ENCODE measurements around the gene SOS1.
"Not testable (repeated sequence)": the region's sequence is repeated elsewhere in the genome, so short reads cannot be mapped to it uniquely, and the experiment has no call there.

The SOS1 gene

DNA sequence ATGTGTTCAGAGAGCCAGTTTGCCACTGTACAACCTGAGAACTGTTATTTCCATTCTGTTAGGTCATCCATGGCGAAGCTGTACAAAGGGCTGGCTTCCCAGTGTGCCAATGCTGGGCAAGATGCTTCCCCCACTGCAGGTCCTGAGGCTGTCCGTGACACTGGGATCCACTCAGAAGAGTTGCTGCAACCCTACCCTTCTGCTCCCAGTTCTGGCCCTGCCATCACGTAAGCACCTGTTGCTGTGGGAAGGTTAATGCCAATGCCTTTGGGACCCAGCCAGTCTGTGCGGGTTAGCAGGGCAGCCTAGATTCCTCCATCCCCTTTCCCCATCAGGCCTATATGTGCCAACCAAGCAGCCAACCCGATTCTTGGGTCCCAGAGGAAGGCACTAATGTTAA is 162.9 kb downstream of the SOS1 start:
- no peak for DNase-seq
- in situ Hi-C loops (cut with HindIII; ENCODE audit: low pct_ligation_motif_present, low pct_unique_long_range_greater_than_20kb, low sequenced_read_pairs): no loop called here

- in situ Hi-C loops (cut with HindIII; ENCODE audit: low pct_ligation_motif_present, low pct_unique_long_range_greater_than_20kb, low sequenced_read_pairs): no loop called here
These were observed 169.1 kb downstream of the SOS1 start for GRCh38 chr2:38951766-38952165.

DNA sequence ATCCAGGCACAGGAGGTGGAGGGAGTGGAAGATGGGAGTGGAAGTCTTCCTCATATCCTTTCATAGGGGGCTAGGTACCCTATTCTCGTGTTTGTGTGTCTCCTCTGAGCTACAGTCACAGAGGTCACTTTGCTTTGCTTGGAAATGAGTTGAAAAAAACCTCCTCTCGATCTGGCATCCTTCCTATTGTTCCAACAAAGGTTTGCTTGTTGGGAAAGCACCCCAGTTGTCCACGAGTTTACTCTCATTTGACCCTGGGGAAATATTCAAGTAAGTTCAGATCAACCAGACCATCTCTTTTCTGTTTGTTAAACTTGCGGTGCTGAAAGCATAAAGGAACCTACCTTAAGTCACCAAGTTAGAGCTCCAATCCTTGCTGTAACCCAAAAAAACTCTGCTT is 171.9 kb downstream of the SOS1 start:
- DNase-seq: no peak
- in situ Hi-C loops (cut with HindIII; ENCODE audit: low pct_ligation_motif_present, low pct_unique_long_range_greater_than_20kb, low sequenced_read_pairs): no loop called here

More at GRCh38 chr2:38951766-38952165, 169.1 kb downstream of the SOS1 start:
- no peak for DNase-seq

GRCh38 chr2:38948387-38948882 is 172.4 kb downstream of the SOS1 start:
- in situ Hi-C loops (cut with HindIII; ENCODE audit: low pct_ligation_motif_present, low pct_unique_long_range_greater_than_20kb, low sequenced_read_pairs): no loop called here
- no peak for DNase-seq

DNA sequence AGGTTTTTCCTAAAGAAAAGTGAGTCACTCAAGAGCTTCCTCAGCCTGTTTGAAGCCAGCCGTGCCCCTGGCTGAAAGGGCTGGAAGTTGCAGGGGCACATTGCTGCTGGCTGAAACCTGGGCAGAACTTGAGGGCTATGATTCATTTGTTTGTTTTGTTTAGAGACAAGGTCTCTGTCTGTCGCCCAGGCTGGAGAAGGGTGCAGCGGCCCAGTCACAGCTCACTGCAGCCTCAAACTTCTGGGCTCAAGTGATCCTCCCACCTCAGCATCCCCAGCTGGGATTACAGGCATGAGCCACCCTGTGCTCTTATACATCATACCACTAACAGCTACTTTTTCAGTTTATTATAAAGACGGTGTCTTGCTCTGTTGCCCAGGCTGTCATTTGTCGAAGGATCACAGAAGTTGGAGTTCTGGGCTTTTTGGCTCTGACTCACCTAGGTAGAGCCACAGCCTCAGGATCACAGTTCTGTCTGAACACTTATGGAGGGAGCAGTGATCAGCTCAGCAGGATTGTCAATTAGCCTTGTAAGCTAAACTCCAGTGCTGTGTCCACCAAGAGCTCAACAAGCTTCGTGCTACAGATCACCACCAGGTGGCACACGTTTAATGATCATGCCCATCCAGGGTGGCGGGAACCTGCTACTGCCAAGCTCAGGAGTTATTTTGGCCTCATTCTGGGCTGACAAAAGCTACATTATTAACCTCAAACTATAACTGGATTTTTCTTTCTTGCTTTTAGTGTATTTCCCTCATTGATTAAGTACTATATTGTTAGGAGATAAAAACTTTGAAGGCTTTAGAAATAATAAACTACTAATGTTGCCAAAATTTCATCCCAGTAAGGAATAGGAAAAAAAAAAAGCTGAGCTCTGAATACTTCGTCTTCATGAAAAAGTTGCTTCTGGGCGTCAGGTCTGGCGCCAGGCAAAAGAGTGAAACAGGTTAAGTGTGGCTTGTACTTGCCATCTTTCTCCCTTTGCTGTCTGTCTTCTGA is 173.3 kb downstream of the SOS1 start:
- peak; percentile 82 for DNase-seq
- in situ Hi-C loops (cut with HindIII; ENCODE audit: low pct_ligation_motif_present, low pct_unique_long_range_greater_than_20kb, low sequenced_read_pairs): no loop called here

GRCh38 chr2:38945911-38946310 is 174.9 kb downstream of the SOS1 start:
- in situ Hi-C loops (cut with HindIII; ENCODE audit: low pct_ligation_motif_present, low pct_unique_long_range_greater_than_20kb, low sequenced_read_pairs): no loop called here
- DNase-seq: no peak

GRCh38 chr2:38945372-38945771 is 175.5 kb downstream of the SOS1 start:
- in situ Hi-C loops (cut with HindIII; ENCODE audit: low pct_ligation_motif_present, low pct_unique_long_range_greater_than_20kb, low sequenced_read_pairs): no loop called here
- DNase-seq: no peak

DNA sequence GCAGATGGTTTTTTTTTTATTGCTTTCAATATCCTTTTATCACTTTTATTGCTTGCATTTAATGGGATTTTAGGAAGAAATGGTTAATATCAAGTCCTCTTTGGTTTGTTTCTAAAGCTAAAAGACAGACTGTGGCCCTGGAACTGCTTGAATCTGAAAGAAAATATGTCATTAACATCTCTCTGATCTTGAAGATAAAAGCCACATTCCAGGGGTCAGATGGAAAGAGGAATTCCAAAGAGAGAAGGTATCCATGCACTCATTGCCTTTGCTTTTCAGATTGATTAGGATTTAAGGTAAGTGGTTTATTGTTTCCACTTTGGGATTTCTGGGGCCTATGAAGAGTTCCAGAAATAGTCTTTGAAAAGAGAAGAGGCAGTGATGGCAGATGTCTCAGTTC is 177.1 kb downstream of the SOS1 start:
- no peak for DNase-seq
- in situ Hi-C loops (cut with HindIII; ENCODE audit: low pct_ligation_motif_present, low pct_unique_long_range_greater_than_20kb, low sequenced_read_pairs): no loop called here

DNA sequence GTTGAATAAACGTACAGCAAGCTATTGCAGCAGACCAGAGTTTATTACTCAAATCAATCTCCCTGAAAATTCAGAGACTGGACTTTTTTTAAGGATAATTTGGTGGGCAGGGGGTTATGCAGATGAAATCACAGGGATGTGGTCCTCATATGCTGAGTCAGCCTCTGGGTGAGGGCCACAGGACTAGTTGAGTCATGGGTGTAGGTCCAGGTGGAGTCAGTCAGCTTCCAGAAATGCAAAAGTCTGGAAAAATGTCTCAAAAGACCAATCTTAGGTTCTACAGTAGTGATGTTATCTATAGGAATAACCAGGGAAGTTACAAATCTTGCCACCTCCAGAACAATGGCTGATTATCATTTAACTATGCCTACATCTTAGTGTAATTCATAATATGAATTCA is 180.1 kb downstream of the SOS1 start:
- DNase-seq: no peak
- in situ Hi-C loops (cut with HindIII; ENCODE audit: low pct_ligation_motif_present, low pct_unique_long_range_greater_than_20kb, low sequenced_read_pairs): no loop called here

GRCh38 chr2:38937548-38937947 is 183.3 kb downstream of the SOS1 start:
- in situ Hi-C loops (cut with HindIII; ENCODE audit: low pct_ligation_motif_present, low pct_unique_long_range_greater_than_20kb, low sequenced_read_pairs): no loop called here
- no peak for DNase-seq

- DNase-seq; in situ Hi-C loops (cut with HindIII; ENCODE audit: low pct_ligation_motif_present, low pct_unique_long_range_greater_than_20kb, low sequenced_read_pairs): not testable (repeated sequence)
These were observed 184.3 kb downstream of the SOS1 start for GRCh38 chr2:38936516-38936915.

- in situ Hi-C loops (cut with HindIII; ENCODE audit: low pct_ligation_motif_present, low pct_unique_long_range_greater_than_20kb, low sequenced_read_pairs): no loop called here
- DNase-seq: peak; percentile 33
These were observed 185.2 kb downstream of the SOS1 start for GRCh38 chr2:38935568-38936172.

DNA sequence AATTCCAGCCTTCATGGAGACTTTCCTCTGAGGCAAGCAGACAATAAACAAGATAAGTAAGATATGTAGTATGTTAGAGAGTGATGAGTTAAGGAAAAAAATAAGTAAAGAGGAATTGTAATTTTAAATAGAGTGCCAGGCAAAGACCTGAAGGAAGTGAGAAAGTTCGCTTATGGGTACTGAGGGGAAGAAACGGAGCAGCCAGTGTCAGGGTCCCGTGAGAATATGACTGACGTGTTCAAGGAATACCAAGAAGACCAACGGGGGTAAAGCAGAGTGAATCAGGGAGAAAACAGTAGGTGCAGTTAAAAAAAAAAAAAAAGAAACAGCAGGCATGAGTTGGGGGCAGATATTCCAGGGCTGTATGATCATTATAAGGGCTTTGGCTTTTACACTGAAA is 186.1 kb downstream of the SOS1 start:
- in situ Hi-C loops (cut with HindIII; ENCODE audit: low pct_ligation_motif_present, low pct_unique_long_range_greater_than_20kb, low sequenced_read_pairs): no loop called here
- DNase-seq: peak; percentile 44

DNA sequence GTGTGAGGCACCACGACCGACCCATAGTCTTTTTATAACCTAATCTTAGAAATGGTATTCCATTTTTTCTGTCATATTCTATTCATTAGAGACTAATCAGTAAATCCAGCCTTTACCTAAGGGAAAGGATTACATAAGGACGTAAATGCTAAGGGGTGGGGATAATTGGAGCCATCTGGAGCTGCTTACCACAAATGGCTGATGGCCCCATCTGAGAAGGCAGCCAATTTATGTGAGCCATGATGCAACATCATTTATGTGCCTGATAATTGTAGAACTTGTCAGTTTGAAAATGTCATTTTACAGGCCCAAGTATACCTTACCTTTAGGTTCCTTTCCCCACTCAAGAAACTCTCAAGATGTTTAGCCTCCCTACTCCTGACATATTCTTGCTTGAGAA is 187.2 kb downstream of the SOS1 start:
- in situ Hi-C loops (cut with HindIII; ENCODE audit: low pct_ligation_motif_present, low pct_unique_long_range_greater_than_20kb, low sequenced_read_pairs): no loop called here
- DNase-seq: no peak

DNA sequence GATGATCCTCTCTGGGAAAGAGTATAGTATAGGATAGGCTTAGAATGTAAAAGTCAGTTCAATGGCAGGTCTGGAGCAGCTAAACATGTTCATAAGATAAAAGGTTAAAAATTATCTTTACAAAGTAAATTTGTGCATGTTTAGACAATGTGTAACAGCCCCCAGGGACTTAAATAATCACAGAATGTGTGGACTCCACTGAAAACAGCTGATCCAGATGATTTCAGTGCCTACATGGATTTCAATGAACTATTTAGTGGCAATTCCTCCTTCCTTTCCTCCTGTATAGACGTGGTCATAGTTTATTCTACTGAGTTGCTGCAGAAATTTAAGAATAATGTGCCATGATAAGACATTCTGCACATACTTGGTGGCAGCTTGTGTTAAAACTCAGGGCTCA is 188.3 kb downstream of the SOS1 start:
- in situ Hi-C loops (cut with HindIII; ENCODE audit: low pct_ligation_motif_present, low pct_unique_long_range_greater_than_20kb, low sequenced_read_pairs): no loop called here
- no peak for DNase-seq
